HepG2 (cell line): ENCODE data around the gene CACNA1F.

Source experiments
- EZH2 ChIP-seq: conservative IDR thresholded peaks from 2 replicates; pipeline ENCODE4 v1.6.1; 2012; ENCODE audit warnings: mild to moderate bottlenecking, low read depth, low read length, moderate library complexity
- ISL2 ChIP-seq: sonication (generic); formaldehyde crosslinking; IDR thresholded peaks from 2 replicates; pipeline ENCODE4 v1.5.0; 2020; ENCODE audit warnings: missing genetic modification reagents
- KLF9 ChIP-seq: IDR thresholded peaks from 2 replicates; pipeline ENCODE4 v1.6.1; 2016; ENCODE audit warnings: low read depth
- NONO ChIP-seq, 2 experiments: fragments of 450-650 bp in 1 of 2; sonication (generic) in 1 of 2; formaldehyde crosslinking in 1 of 2; IDR thresholded peaks in 1 of 2; conservative IDR thresholded peaks in 1 of 2; 2 replicates each; pipeline versions ENCODE4 v1.6.1 to v1.8.0; 2017 to 2022; ENCODE audit warnings: mild to moderate bottlenecking in 1 of 2, missing genetic modification reagents in 1 of 2, moderate library complexity in 1 of 2
- SP4 ChIP-seq: sonication (generic); formaldehyde crosslinking; IDR thresholded peaks from 2 replicates; pipeline ENCODE4 v1.8.1; 2023; ENCODE audit warnings: mild to moderate bottlenecking, missing genetic modification reagents
- ZZZ3 ChIP-seq: sonication (generic); formaldehyde crosslinking; IDR thresholded peaks from 2 replicates; pipeline ENCODE4 v1.4.0; 2020; ENCODE audit warnings: missing genetic modification reagents, mild to moderate bottlenecking, borderline replicate concordance
- TF ChIP-seq, protein P1 (sequence below): sonication (generic); formaldehyde crosslinking; IDR thresholded peaks from 2 replicates; pipeline ENCODE4 v1.5.1; 2020; ENCODE audit warnings: missing genetic modification reagents, mild to moderate bottlenecking, borderline replicate concordance
- TF ChIP-seq, protein P2 (sequence below): sonication (generic); formaldehyde crosslinking; IDR thresholded peaks from 2 replicates; pipeline ENCODE4 v1.4.0; 2020; ENCODE audit warnings: low read depth, mild to moderate bottlenecking, missing genetic modification reagents

DNA sequence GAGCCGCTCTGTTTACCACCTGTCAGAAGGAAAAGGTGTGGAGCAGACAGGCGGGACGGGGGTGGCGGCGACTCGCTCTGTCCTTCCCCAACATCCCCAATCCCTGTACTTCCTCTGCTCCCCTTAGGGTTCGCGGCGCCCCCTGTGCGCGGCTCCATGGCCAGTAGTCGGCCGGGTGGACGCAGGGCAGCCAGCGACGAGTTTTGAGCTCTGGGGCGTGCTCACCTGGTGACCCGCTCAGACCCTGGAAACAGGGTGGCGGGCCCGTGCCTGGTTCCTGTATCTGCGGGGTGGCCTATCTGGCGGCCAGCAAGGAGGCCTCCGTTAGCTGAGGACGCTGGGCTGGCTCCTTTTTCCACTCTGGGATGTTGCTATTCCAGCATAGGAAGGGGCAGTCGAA, 75.9 kb downstream of the CACNA1F start:
- TF ChIP-seq, protein P1, sequence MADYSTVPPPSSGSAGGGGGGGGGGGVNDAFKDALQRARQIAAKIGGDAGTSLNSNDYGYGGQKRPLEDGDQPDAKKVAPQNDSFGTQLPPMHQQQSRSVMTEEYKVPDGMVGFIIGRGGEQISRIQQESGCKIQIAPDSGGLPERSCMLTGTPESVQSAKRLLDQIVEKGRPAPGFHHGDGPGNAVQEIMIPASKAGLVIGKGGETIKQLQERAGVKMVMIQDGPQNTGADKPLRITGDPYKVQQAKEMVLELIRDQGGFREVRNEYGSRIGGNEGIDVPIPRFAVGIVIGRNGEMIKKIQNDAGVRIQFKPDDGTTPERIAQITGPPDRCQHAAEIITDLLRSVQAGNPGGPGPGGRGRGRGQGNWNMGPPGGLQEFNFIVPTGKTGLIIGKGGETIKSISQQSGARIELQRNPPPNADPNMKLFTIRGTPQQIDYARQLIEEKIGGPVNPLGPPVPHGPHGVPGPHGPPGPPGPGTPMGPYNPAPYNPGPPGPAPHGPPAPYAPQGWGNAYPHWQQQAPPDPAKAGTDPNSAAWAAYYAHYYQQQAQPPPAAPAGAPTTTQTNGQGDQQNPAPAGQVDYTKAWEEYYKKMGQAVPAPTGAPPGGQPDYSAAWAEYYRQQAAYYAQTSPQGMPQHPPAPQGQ (CRISPR knock-in tag) = no peak
- TF ChIP-seq ISL2 (no peak), KLF9 (CRISPR knock-in tag) (no peak), EZH2 (no peak), NONO (IDR thresholded peaks at IDR 0.05) (no peak), NONO (CRISPR knock-in tag; conservative IDR thresholded peaks at IDR 0.05) (no peak), SP4 (no peak), ZZZ3 (no peak)
- TF ChIP-seq, protein P2, sequence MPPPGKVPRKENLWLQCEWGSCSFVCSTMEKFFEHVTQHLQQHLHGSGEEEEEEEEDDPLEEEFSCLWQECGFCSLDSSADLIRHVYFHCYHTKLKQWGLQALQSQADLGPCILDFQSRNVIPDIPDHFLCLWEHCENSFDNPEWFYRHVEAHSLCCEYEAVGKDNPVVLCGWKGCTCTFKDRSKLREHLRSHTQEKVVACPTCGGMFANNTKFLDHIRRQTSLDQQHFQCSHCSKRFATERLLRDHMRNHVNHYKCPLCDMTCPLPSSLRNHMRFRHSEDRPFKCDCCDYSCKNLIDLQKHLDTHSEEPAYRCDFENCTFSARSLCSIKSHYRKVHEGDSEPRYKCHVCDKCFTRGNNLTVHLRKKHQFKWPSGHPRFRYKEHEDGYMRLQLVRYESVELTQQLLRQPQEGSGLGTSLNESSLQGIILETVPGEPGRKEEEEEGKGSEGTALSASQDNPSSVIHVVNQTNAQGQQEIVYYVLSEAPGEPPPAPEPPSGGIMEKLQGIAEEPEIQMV (CRISPR knock-in tag) = no peak
